Kidney epithelial cell (primary cell): ENCODE measurements around the gene ASCL1. TPM values are rescaled to one million over a fixed set of nuclear protein-coding genes. Genes with fewer than 3 reads are reported as not detected.

Source experiments
- DNase-seq: peaks from one replicate; pipeline ENCODE4 v3.0.0-alpha.2; 2010; ENCODE audit warnings: low read depth
- H3K27me3 ChIP-seq: 2 replicates; pipeline ENCODE4 v1.6.0; 2011; ENCODE audit warnings: low read length; ENCODE audit not compliant: control insufficient read depth, insufficient read depth
- H3K36me3 ChIP-seq: 2 replicates; pipeline ENCODE4 v1.5.1; 2011; ENCODE audit warnings: low read length; ENCODE audit not compliant: control insufficient read depth, insufficient read depth
- H3K4me3 ChIP-seq: 2 replicates; pipeline ENCODE4 v1.5.1; 2011; ENCODE audit warnings: low read depth, mild to moderate bottlenecking, control low read depth, low read length
- total RNA-seq: library from RNA; depleted of rRNA; stranded (reverse); fragments of >200 nt; gene quantifications from 2 replicates; pipeline ENCODE4 v1.2.3, GENCODE V29; 2015
- TF ChIP-seq, protein P1 (sequence below): IDR thresholded peaks from 2 replicates; pipeline ENCODE4 v1.5.1; 2011; ENCODE audit warnings: mild to moderate bottlenecking, moderate library complexity, low read length, control low read depth, inconsistent platforms; ENCODE audit not compliant: insufficient read depth, poor library complexity, severe bottlenecking

Gene ASCL1
- total RNA-seq, 1 donor from 2014 or later: not detected

DNA sequence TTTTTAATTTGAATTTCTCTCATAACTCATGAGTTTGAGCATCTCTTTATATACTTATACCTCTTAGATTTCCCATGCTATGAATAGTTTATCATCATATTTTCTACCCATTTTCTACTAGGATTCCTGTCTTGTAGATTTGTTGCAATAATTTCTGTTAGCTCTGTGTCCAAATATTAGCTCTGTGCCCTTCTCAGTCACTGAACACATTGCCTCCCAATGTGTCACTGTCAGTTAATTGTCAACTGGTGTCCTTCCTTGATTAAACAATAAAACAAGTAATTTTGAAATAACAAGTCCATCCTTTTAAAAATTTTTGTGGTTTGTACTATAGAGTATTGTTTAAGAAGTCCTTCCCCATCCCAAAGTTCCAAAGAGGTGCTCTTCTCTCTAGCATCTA, 36.2 kb upstream of the ASCL1 start:
- H3K4me3 ChIP-seq: no peak overlapping the region
- no peaks in the 10 kb centered on the region for H3K27me3 ChIP-seq
- DNase-seq: no peak
- no peaks in the 10 kb centered on the region for H3K36me3 ChIP-seq
- TF ChIP-seq, protein P1, sequence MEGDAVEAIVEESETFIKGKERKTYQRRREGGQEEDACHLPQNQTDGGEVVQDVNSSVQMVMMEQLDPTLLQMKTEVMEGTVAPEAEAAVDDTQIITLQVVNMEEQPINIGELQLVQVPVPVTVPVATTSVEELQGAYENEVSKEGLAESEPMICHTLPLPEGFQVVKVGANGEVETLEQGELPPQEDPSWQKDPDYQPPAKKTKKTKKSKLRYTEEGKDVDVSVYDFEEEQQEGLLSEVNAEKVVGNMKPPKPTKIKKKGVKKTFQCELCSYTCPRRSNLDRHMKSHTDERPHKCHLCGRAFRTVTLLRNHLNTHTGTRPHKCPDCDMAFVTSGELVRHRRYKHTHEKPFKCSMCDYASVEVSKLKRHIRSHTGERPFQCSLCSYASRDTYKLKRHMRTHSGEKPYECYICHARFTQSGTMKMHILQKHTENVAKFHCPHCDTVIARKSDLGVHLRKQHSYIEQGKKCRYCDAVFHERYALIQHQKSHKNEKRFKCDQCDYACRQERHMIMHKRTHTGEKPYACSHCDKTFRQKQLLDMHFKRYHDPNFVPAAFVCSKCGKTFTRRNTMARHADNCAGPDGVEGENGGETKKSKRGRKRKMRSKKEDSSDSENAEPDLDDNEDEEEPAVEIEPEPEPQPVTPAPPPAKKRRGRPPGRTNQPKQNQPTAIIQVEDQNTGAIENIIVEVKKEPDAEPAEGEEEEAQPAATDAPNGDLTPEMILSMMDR: no peak

DNA sequence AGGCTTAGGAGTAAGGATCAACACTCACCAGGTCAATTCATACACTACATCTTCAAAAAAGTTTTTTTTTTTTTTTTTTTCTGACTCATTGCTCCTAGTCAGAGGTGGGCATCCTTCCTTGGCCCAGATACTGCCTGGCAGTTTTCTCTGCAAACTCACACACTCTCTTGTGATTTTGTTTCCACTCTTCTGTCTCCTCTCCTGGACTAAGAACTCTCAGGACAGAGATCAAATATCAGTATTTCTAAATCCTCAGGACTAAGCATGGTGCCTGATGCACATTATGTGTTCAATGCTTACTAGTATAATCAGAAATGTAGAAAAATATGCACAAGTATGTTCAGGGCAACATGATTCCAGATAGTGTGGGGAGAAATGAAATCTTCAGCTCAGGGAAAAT, 30.3 kb upstream of the ASCL1 start:
- DNase-seq: no peak
- H3K27me3 ChIP-seq: no peaks in the 10 kb centered on the region
- H3K36me3 ChIP-seq: no peaks in the 10 kb centered on the region
- no peak overlapping the region for H3K4me3 ChIP-seq
- TF ChIP-seq, protein P1: no peak

DNA sequence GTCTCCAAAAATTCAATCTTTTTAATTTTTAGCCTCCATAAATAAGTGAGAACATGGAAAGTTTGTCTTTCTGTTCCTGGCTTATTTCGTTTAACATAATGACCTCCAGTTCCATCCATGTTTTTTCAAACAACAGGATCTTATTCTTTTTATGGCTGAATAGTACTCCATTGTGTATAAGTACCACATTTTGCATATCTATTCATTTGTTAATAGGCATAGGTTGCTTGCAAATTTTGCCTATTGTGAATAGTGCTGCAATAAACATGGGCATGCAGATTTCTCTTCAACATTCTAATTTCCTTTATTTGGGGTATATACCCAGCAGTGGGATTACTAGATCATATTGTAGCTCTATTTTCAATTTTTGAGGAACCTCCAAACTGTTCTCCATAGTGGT, 24.3 kb upstream of the ASCL1 start:
- TF ChIP-seq, protein P1: no peak
- Histone ChIP-seq H3K27me3 (no peaks in the 10 kb centered on the region), H3K36me3 (no peaks in the 10 kb centered on the region), H3K4me3 (no peak overlapping the region)
- DNase-seq: no peak

DNA sequence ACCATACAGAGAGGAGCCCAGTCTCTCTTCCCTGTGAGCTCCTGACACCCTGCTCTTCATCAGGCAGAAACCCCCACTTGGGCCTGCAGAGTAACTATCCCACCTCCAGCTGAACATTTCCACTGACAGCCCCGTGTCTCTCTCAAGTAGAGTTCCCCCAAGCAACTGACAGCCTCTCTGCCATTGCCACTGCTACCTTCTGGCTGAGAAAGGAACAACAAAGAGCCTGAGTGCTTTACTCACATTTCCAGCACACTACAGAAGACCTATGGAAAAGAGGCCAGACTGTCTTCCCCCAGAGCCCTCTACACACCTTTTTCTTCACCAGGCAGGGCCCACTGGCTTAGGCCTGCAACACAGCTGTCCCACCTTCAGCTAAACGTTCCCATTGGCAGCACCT, 18.4 kb upstream of the ASCL1 start:
- TF ChIP-seq, protein P1: no peak
- H3K36me3 ChIP-seq: no peaks in the 10 kb centered on the region
- H3K4me3 ChIP-seq: no peak overlapping the region
- no peak for DNase-seq
- no peaks in the 10 kb centered on the region for H3K27me3 ChIP-seq

DNA sequence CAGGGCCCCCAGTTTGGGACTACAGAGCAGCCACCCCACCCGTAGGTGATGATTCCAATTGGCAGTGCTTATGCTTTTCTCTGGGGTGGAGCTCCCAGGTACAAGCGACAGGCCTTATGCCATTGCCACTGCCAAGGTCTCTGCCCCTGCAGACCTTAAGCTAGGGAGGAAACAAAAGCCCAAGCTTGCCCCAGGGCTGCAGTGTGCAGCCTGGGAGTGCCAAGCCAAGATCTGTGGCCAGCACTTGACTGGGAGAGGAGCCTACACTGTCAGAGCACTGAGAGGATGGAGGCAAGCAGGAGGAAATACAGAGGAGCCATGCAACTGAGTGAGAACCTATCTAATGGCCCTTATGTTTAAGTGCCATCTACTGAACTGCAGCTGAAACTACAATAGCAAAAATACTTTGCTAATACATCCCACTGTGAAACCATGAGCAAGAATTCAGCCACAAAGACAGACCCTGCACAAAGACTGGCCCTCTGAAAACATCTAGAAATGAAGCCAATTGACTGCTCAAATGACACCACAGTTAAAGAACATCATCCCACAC, 17.7 kb upstream of the ASCL1 start:
- TF ChIP-seq, protein P1: no peak
- Histone ChIP-seq H3K27me3 (no peaks in the 10 kb centered on the region), H3K36me3 (no peaks in the 10 kb centered on the region), H3K4me3 (no peak overlapping the region)
- no peak for DNase-seq

DNA sequence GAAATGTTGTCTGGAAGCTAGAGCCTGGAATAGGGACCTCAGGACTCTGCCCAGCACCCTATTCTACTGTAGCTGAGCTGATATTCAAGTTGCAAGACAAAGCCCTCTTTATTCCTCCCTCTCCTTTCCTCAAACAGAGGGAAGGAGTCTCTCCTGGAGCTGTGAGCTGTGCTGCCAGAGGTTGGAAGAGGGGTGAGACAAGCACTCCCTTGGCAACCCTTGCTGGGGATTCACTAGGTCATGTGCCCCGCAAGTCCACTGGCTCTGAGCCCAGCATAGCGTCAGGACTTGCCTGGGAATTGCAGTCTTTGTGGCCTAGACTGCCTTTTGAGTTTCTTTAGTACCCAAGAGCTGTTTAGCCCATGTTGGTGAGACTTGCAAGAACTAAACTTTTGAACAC, 11.4 kb upstream of the ASCL1 start:
- Histone ChIP-seq H3K27me3 (peaks cover 19% of the 10 kb centered on the region), H3K4me3 (no peak overlapping the region), H3K36me3 (no peaks in the 10 kb centered on the region)
- no peak for DNase-seq
- TF ChIP-seq, protein P1: no peak
